SH-SY5Y (cell line): Measurements from ENCODE around the gene MYRF.

Experiments
- GATA2 ChIP-seq: IDR thresholded peaks from 2 replicates; pipeline ENCODE4 v1.6.1; 2011; ENCODE audit warnings: mild to moderate bottlenecking, low read depth, low read length
- GATA3 ChIP-seq: IDR thresholded peaks from 2 replicates; pipeline ENCODE4 v1.6.1; 2011; ENCODE audit warnings: low read depth, mild to moderate bottlenecking, low read length, moderate library complexity

MYRF gene

GRCh38 chr11:61793083-61793828 is 40.8 kb downstream of the MYRF start:
- TF ChIP-seq GATA3, result no peak
- TF ChIP-seq GATA2, result no peak

GRCh38 chr11:61793829-61794204 is 41.4 kb downstream of the MYRF start:
- TF ChIP-seq GATA2 (no peak), GATA3 (no peak)

GRCh38 chr11:61794579-61794978 is 42.1 kb downstream of the MYRF start:
- TF ChIP-seq GATA3, result no peak
- TF ChIP-seq GATA2, result no peak

- no peak for TF ChIP-seq GATA3
- no peak for TF ChIP-seq GATA2
Observed at GRCh38 chr11:61795459-61795858, 43.0 kb downstream of the MYRF start.

GRCh38 chr11:61795876-61796526 is 43.6 kb downstream of the MYRF start:
- TF ChIP-seq GATA2 (no peak), GATA3 (no peak)

- TF ChIP-seq GATA3, result no peak
- TF ChIP-seq GATA2, result no peak
Observed at GRCh38 chr11:61797263-61797944, 45.0 kb downstream of the MYRF start.

GRCh38 chr11:61799665-61800284 is 47.3 kb downstream of the MYRF start:
- TF ChIP-seq GATA2, result no peak

GRCh38 chr11:61800331-61801281 is 48.2 kb downstream of the MYRF start:
- TF ChIP-seq GATA2, result no peak
- no peak for TF ChIP-seq GATA3

- TF ChIP-seq GATA2 (no peak), GATA3 (no peak)
Observed at GRCh38 chr11:61802605-61803004, 50.2 kb downstream of the MYRF start.

- TF ChIP-seq GATA2 (no peak), GATA3 (no peak)
Observed at GRCh38 chr11:61803889-61804647, 51.6 kb downstream of the MYRF start.

- no peak for TF ChIP-seq GATA2
- TF ChIP-seq GATA3, result no peak
Observed at GRCh38 chr11:61805146-61805545, 52.7 kb downstream of the MYRF start.

GRCh38 chr11:61806785-61807184 is 54.3 kb downstream of the MYRF start:
- TF ChIP-seq GATA2 (no peak), GATA3 (no peak)
